GM12872 (cell line): Measurements from ENCODE around the gene TRAF3IP1.

Experiments
- TF ChIP-seq, protein P1 (sequence below): IDR thresholded peaks from 3 replicates; pipeline ENCODE4 v1.5.1; 2011; ENCODE audit warnings: low read depth, mild to moderate bottlenecking, low read length, moderate library complexity; ENCODE audit not compliant: insufficient read depth

The TRAF3IP1 gene, protein sequence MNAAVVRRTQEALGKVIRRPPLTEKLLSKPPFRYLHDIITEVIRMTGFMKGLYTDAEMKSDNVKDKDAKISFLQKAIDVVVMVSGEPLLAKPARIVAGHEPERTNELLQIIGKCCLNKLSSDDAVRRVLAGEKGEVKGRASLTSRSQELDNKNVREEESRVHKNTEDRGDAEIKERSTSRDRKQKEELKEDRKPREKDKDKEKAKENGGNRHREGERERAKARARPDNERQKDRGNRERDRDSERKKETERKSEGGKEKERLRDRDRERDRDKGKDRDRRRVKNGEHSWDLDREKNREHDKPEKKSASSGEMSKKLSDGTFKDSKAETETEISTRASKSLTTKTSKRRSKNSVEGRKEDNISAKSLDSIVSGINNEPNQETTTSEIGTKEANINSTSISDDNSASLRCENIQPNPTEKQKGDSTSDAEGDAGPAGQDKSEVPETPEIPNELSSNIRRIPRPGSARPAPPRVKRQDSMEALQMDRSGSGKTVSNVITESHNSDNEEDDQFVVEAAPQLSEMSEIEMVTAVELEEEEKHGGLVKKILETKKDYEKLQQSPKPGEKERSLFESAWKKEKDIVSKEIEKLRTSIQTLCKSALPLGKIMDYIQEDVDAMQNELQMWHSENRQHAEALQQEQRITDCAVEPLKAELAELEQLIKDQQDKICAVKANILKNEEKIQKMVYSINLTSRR

DNA sequence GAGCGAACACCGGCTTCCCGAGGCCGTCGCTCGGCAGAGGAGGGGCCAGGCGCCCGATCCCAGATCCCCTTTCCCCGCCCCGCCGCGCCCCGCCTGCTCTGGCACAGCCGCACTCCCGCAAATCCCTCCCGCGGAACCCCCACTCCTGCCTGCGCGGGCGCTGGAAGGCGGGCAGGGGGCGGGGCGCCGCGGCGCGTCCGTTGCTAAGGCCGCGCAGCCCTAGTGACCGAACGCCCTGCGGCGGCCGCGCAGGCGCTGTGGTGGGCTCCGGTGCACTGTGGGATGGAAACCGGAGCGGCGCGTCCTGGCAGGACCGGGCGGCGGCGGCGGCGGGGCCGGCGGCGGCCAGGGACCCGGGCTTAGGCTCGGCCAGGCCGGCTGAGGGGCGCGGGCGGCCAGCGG lies at the start of gene TRAF3IP1:
Gene TRAF3IP1 (plus strand): TSS at position 273 of the 402 bp plus-strand sequence. CDS start 145 bp downstream, outside the sequence.
- TF ChIP-seq, protein P1, sequence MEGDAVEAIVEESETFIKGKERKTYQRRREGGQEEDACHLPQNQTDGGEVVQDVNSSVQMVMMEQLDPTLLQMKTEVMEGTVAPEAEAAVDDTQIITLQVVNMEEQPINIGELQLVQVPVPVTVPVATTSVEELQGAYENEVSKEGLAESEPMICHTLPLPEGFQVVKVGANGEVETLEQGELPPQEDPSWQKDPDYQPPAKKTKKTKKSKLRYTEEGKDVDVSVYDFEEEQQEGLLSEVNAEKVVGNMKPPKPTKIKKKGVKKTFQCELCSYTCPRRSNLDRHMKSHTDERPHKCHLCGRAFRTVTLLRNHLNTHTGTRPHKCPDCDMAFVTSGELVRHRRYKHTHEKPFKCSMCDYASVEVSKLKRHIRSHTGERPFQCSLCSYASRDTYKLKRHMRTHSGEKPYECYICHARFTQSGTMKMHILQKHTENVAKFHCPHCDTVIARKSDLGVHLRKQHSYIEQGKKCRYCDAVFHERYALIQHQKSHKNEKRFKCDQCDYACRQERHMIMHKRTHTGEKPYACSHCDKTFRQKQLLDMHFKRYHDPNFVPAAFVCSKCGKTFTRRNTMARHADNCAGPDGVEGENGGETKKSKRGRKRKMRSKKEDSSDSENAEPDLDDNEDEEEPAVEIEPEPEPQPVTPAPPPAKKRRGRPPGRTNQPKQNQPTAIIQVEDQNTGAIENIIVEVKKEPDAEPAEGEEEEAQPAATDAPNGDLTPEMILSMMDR: no peak

DNA sequence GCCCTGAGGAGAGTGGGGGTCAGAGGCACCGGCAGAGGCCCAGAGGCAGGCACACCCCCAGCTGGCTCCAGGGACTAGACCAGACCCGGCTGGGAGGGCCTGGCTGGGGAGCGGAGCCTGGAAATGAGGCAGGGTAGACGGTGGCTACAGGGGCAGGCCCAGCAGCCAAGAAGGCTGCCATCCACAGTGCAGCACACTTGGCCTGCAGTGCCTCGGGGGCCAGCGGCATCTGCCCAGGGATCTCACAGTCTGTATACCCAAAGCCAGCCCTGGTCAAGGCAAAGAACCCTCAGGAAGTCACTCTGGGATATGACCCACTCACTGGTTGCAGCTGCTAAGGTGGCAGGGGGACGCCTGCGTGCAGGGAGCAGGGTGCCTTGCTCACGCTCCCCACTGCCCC lies 49.7 kb upstream of the TRAF3IP1 start:
- TF ChIP-seq, protein P1: no peak

DNA sequence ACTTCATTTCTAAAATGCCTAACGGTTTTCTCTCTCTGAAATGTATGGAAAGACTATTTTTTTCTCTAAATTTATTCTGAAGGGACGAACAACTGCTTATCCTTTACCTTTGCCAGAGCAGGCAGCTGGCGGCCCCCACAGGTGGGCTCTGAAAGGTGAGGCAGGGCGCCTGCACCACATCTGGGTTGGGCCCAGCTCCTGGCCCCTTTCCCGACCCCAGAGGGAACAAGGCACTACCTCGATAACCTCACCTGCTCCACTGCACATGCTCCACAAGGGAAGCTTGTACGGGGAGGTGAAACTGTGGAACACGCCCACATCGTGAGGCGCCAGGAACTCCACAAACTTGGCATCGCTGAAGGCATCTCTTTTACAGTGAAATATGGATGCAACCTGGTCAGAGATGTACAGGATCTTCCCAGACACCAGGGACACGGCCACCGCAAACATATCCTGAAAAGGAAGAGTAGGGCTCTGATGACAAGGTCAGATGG lies 49.2 kb upstream of the TRAF3IP1 start:
- TF ChIP-seq, protein P1: no peak

DNA sequence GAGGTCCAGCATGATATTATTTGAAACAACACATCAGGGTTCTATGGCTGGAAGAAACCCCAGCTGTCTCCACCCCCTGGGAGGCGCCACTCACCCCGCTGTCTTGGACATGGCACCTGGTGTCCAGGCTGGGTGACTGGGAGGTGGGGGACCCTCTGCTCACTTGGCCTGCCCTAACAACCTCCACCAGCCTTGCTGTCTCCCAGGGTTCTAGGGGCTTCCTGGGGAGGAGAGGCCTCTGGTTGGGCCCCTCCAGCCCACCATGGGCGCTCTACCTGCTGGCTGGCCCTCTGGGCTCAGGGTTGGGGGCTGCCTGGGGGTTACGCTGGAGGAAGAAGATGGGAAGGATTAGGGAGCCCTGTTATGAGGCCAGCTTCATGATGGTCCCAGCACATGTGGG lies 48.2 kb upstream of the TRAF3IP1 start:
- TF ChIP-seq, protein P1: no peak

DNA sequence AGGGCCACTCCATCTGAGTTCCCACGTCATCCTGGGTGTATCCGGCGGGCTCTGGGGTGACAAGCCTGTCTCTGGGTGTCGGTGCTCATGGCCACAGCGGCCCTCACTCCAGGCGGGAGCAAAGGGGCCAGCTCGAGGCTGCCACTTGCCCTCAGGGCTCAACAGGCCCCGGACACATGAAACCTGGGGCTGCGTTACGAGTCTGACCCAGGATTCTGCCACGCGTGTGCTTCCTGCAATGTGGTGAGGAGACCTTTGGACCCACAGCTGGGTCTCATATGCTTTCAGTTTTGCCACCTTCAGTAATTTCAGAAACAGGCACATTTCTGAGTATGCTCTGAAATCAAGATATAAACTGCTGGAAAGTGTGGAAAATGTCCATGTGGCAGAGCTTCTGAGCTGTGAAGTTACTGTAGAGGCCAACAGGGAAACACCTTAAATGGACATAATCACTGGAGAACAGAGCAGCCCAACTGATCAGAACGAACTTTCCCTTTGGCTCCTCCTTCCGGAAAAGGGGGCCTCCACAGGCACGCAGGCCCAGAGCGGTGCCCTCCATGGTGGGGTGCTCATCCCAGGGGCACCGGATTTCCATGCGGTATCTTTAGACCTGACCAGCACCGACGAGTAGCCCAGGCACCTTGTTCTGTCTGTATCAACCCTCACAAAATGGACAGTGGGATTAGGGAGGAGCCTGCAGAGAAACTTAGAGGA lies 46.0 kb upstream of the TRAF3IP1 start:
- TF ChIP-seq, protein P1: no peak

DNA sequence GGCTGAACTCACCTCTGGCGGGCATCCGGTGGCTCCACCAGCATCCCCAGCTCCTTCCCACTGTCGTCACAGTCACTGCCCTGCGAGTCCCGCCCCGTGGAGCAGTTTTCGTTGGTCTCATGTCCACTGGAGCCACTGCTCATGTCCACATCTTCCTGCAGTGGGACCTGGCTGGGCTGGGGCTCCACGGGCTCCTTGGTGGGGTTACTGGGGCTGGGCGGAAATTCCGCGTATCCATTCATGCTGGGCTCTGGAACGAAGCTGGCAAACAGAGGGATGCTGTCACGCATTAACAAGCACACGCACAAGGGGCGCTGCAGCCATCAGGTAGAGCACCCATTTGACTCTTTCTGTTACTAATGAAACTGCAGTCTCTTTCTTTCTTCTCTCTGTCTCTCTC lies 42.6 kb upstream of the TRAF3IP1 start:
- TF ChIP-seq, protein P1: no peak
